Subcutaneous abdominal adipose tissue (tissue), 5 donors: ENCODE measurements around the gene TMEM163.
"Not testable (repeated sequence)": the region's sequence is repeated elsewhere in the genome, so short reads cannot be mapped to it uniquely, and the experiment has no call there.

ENCODE experiments used
- H3K27ac ChIP-seq: one replicate; pipeline ENCODE4 v1.7.0; 2013; ENCODE audit warnings: low read depth, mild to moderate bottlenecking, inconsistent platforms, low read length, moderate library complexity
- H3K27me3 ChIP-seq, 5 donors: one replicate each; pipeline ENCODE4 v1.7.0; 2013; ENCODE audit warnings: low read length in 5 of 5, inconsistent platforms in 1 of 5; ENCODE audit not compliant: control insufficient read depth in 5 of 5, insufficient read depth in 4 of 5
- H3K36me3 ChIP-seq, 5 donors: one replicate each; pipeline ENCODE4 v1.7.0; 2013; ENCODE audit warnings: low read length in 5 of 5; ENCODE audit not compliant: control insufficient read depth in 5 of 5, insufficient read depth in 5 of 5
- H3K4me1 ChIP-seq, 5 donors: one replicate each; pipeline ENCODE4 v1.7.0; 2013; ENCODE audit warnings: low read length in 5 of 5, mild to moderate bottlenecking in 3 of 5, moderate library complexity in 1 of 5; ENCODE audit not compliant: control insufficient read depth in 5 of 5, insufficient read depth in 5 of 5
- H3K4me3 ChIP-seq, 5 donors: one replicate each; pipeline ENCODE4 v1.7.0; 2013; ENCODE audit warnings: low read length in 5 of 5, low read depth in 1 of 5
- H3K9ac ChIP-seq, 5 donors: one replicate each; pipeline ENCODE4 v1.7.0; 2013; ENCODE audit warnings: low read length in 5 of 5, mild to moderate bottlenecking in 4 of 5, moderate library complexity in 3 of 5
- H3K9me3 ChIP-seq, 5 donors: one replicate each; pipeline ENCODE4 v1.7.0; 2013; ENCODE audit warnings: low read length in 5 of 5; ENCODE audit not compliant: control insufficient read depth in 5 of 5
- donor health status: healthy.
- donor health status: healthy.
- donor health status: healthy.
- donor health status: healthy.
- donor health status: healthy.

Gene TMEM163

GRCh38 chr2:134507159-134507558 lies 211.6 kb downstream of the TMEM163 start:
- not testable (repeated sequence) for H3K4me1 ChIP-seq, H3K9me3 ChIP-seq, H3K27ac ChIP-seq, H3K27me3 ChIP-seq, H3K4me3 ChIP-seq, H3K9ac ChIP-seq, H3K36me3 ChIP-seq

- no peaks in the 10 kb centered on the region for H3K36me3 ChIP-seq
- no peaks in the 10 kb centered on the region for H3K27me3 ChIP-seq
- no peak overlapping the region for H3K4me3 ChIP-seq
- H3K4me1 ChIP-seq = no peaks in the 10 kb centered on the region
- H3K27ac ChIP-seq = no peak overlapping the region
- H3K9me3 ChIP-seq = no peaks in the 10 kb centered on the region
- H3K9ac ChIP-seq = no peak overlapping the region
Observed at GRCh38 chr2:134505446-134505845, 213.4 kb downstream of the TMEM163 start.

- H3K27ac ChIP-seq = no peak overlapping the region
- no peaks in the 10 kb centered on the region for H3K36me3 ChIP-seq
- H3K9ac ChIP-seq = no peak overlapping the region
- H3K27me3 ChIP-seq = no peaks in the 10 kb centered on the region
- no peaks in the 10 kb centered on the region for H3K9me3 ChIP-seq
- no peak overlapping the region for H3K4me3 ChIP-seq
- H3K4me1 ChIP-seq = no peaks in the 10 kb centered on the region
Observed at GRCh38 chr2:134504586-134505336, 214.0 kb downstream of the TMEM163 start.

- Histone ChIP-seq H3K9ac (no peak overlapping the region), H3K27ac (no peak overlapping the region), H3K27me3 (no peaks in the 10 kb centered on the region), H3K4me3 (no peak overlapping the region), H3K36me3 (no peaks in the 10 kb centered on the region), H3K9me3 (no peaks in the 10 kb centered on the region), H3K4me1 (peaks cover 0 to 4% (median 3%) of the 10 kb centered on the region in 5 donors)
Observed at GRCh38 chr2:134502104-134502503, 216.7 kb downstream of the TMEM163 start.

GRCh38 chr2:134501476-134502091 lies 217.2 kb downstream of the TMEM163 start:
- H3K4me3 ChIP-seq = no peak overlapping the region
- no peaks in the 10 kb centered on the region for H3K36me3 ChIP-seq
- H3K27me3 ChIP-seq = no peaks in the 10 kb centered on the region
- H3K27ac ChIP-seq = no peak overlapping the region
- no peaks in the 10 kb centered on the region for H3K9me3 ChIP-seq
- H3K9ac ChIP-seq = no peak overlapping the region
- H3K4me1 ChIP-seq = peaks cover 0 to 4% (median 3%) of the 10 kb centered on the region in 5 donors

GRCh38 chr2:134500211-134500935 lies 218.4 kb downstream of the TMEM163 start:
- H3K27me3 ChIP-seq = no peaks in the 10 kb centered on the region
- H3K4me3 ChIP-seq = no peak overlapping the region
- no peak overlapping the region for H3K9ac ChIP-seq
- H3K4me1 ChIP-seq = peaks cover 0 to 4% (median 3%) of the 10 kb centered on the region in 5 donors
- no peak overlapping the region for H3K27ac ChIP-seq
- no peaks in the 10 kb centered on the region for H3K36me3 ChIP-seq
- no peaks in the 10 kb centered on the region for H3K9me3 ChIP-seq

- Histone ChIP-seq H3K36me3 (no peaks in the 10 kb centered on the region), H3K9me3 (no peaks in the 10 kb centered on the region), H3K4me1 (peaks cover 0 to 4% (median 3%) of the 10 kb centered on the region in 5 donors), H3K4me3 (no peak overlapping the region), H3K27me3 (no peaks in the 10 kb centered on the region), H3K27ac (no peak overlapping the region), H3K9ac (no peak overlapping the region)
Observed at GRCh38 chr2:134499307-134499926, 219.4 kb downstream of the TMEM163 start.

- no peak overlapping the region for H3K9ac ChIP-seq
- no peaks in the 10 kb centered on the region for H3K9me3 ChIP-seq
- no peaks in the 10 kb centered on the region for H3K36me3 ChIP-seq
Observed at GRCh38 chr2:134498654-134499053, 220.1 kb downstream of the TMEM163 start.

GRCh38 chr2:134493797-134494196 lies 225.0 kb downstream of the TMEM163 start:
- Histone ChIP-seq H3K27me3 (peaks cover 0 to 3% (median 0%) of the 10 kb centered on the region in 5 donors), H3K27ac (no peak overlapping the region), H3K9ac (no peak overlapping the region), H3K4me3 (no peak overlapping the region), H3K4me1 (no peaks in the 10 kb centered on the region), H3K36me3 (no peaks in the 10 kb centered on the region), H3K9me3 (no peaks in the 10 kb centered on the region)

More at GRCh38 chr2:134498654-134499053, 220.1 kb downstream of the TMEM163 start:
- Histone ChIP-seq H3K27me3 (no peaks in the 10 kb centered on the region), H3K4me3 (no peak overlapping the region), H3K27ac (no peak overlapping the region), H3K4me1 (peaks cover 0 to 4% (median 3%) of the 10 kb centered on the region in 5 donors)
